Activated CD4-positive, alpha-beta T cell treated with anti-CD3 and anti-CD28 coated beads, Interleukin-2, amount 10 ng/mL, durations not matched to agents 24 days and 14 days (primary cell): ENCODE results near the gene TBC1D9. TPM values are rescaled to one million over a fixed set of nuclear protein-coding genes. Genes with fewer than 3 reads are reported as not detected.
A peak's percentile ranks its signal among the peaks of the same experiment; 100 is the strongest.

Source experiments
- DNase-seq: peaks from one replicate; pipeline ENCODE4 v3.0.0; 2022
- H3K27ac Mint-ChIP-seq: one replicate; pipeline ENCODE4 v1.8.0; 2022; ENCODE audit warnings: mild to moderate bottlenecking, mixed read lengths
- H3K27me3 Mint-ChIP-seq: one replicate; pipeline ENCODE4 v1.8.0; 2022; ENCODE audit warnings: mixed read lengths
- H3K36me3 Mint-ChIP-seq: one replicate; pipeline ENCODE4 v1.8.0; 2022; ENCODE audit warnings: low read depth, mild to moderate bottlenecking, mixed read lengths
- H3K4me1 Mint-ChIP-seq: one replicate; pipeline ENCODE4 v1.8.0; 2021; ENCODE audit warnings: mixed read lengths
- H3K4me3 Mint-ChIP-seq: one replicate; pipeline ENCODE4 v1.8.0; 2022; ENCODE audit warnings: mild to moderate bottlenecking, moderate library complexity, mixed read lengths
- H3K9me3 Mint-ChIP-seq: one replicate; pipeline ENCODE4 v1.8.0; 2021; ENCODE audit warnings: mixed read lengths
- intact Hi-C: fragments of 100-400 bp; cut with micrococcal nuclease; formaldehyde crosslinking; loops from one replicate; pipeline ENCODE4 v1.15.1; 2023
- total RNA-seq: library from RNA; stranded (reverse); gene quantifications from 2 replicates; pipeline ENCODE4 v1.2.3, GENCODE V29; 2022

Gene TBC1D9
- total RNA-seq, 1 donor from 2014 or later: not detected

DNA sequence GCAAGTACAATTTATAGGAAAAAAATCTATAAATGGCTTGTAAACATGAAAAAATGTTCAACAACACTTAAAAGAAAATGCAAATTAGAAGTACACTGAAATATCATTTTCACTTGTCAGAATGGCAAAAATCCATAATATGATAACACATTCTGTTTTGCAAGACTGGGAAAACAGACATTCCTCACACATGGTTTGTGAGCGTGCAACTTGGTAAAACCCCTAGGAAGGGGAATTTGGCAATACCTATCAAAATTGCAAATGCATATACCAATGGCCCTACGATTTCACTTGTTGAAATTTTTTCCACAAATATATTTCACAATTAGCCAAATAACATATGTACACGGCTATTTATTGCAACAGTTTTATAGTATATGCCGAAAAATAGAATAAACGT, 31.4 kb downstream of the TBC1D9 start:
- Mint-ChIP-seq H3K4me3 (no peak overlapping the region), H3K27ac (no peak overlapping the region), H3K4me1 (peaks cover 4% of the 10 kb centered on the region), H3K27me3 (no peaks in the 10 kb centered on the region), H3K9me3 (no peaks in the 10 kb centered on the region), H3K36me3 (no peaks in the 10 kb centered on the region)
- DNase-seq: no peak
- intact Hi-C loops: no loop called here

DNA sequence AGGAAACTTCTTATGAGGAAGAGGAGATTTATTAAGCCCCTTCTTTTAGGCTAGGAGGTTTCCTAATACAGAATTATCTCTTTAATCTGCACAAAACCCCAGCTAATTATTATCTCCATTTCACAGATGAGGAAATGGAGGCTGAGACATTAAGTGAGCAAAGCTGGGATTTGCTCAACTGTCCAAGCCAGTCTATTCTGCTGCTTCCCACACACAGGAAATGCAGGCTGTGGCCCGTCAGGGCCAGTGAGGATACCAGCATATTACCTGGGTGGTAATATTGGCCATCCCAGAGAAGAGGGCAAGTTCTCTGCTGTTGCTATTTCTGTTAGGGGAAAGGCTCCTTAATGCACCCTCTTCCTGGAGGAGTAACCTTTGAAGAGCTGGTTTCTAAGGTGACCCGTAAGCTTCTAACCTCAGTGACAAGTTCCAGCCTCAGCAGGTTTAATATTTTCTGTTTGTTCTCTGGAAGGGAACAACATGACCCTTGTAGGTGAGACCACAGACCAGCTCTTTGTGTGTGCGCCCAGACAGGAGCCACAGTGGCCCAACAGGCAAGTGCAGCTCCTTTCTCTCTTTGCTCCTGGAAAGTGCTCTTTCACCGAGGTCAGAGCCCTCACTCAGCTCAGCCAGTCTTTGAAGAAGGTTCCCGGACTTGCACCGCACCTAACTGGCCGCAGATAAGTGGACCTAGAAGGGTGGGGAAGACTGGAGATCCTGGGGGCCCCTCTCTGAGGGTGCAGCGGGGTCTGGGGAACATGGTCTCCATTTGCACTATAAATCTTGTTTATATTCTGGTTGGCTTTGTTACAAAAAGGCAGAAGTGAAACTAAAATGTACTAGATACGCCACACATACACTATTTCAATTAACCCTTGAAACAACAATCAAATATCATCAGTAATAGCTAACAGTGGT, 35.5 kb downstream of the TBC1D9 start:
- Mint-ChIP-seq H3K27me3 (peaks cover 1% of the 10 kb centered on the region), H3K36me3 (no peaks in the 10 kb centered on the region), H3K27ac (no peak overlapping the region), H3K9me3 (no peaks in the 10 kb centered on the region), H3K4me1 (peaks cover 5% of the 10 kb centered on the region), H3K4me3 (peak overlapping the region; percentile 67)
- intact Hi-C loops: no loop called here
- DNase-seq: peak; percentile 57

DNA sequence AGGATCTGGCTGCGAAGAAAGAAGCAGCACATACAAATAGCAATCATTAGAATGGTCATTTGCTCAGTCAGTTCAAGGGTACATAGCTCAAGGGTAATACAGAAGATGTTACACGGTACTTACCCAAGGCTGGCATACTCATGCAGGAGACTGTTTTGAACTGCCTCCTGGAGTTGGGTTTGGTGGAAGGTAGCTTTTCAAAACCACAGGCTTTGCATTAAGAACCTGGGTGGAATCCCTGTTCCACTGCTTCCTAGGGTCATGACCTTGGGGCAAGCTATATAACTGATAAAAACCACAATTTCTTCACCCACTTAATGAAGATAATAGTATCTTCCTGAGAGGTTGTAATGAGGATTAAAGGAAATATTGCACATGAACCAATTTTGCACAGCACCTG, 36.5 kb downstream of the TBC1D9 start:
- Mint-ChIP-seq H3K4me3 (no peak overlapping the region), H3K36me3 (no peaks in the 10 kb centered on the region), H3K27me3 (peaks cover 1% of the 10 kb centered on the region), H3K9me3 (no peaks in the 10 kb centered on the region), H3K4me1 (peaks cover 5% of the 10 kb centered on the region), H3K27ac (no peak overlapping the region)
- no peak for DNase-seq
- intact Hi-C loops: no loop called here

DNA sequence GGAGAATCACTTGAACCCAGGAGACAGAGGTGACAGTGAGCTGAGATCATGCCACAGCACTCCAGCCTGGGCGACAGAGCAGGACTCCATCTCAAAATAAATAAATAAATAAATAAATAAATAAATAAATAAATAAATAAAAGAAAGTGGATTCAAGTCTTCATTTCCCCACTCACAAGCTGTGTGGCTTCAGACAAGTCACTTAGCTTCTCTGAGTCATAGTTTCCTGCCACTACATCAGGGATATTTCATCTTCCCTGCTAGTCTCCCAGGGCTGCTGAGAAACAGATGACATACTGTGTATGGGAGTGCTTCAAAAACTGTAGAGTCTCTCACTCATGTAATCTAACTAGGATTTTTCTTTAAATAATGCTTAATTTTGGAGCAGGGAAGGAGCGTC, 37.2 kb downstream of the TBC1D9 start:
- no peak for DNase-seq
- intact Hi-C loops: no loop called here
- H3K36me3 Mint-ChIP-seq: no peaks in the 10 kb centered on the region
- peaks cover 5% of the 10 kb centered on the region for H3K4me1 Mint-ChIP-seq
- no peak overlapping the region for H3K4me3 Mint-ChIP-seq
- H3K27ac Mint-ChIP-seq: no peak overlapping the region
- no peaks in the 10 kb centered on the region for H3K9me3 Mint-ChIP-seq
- H3K27me3 Mint-ChIP-seq: peaks cover 1% of the 10 kb centered on the region

DNA sequence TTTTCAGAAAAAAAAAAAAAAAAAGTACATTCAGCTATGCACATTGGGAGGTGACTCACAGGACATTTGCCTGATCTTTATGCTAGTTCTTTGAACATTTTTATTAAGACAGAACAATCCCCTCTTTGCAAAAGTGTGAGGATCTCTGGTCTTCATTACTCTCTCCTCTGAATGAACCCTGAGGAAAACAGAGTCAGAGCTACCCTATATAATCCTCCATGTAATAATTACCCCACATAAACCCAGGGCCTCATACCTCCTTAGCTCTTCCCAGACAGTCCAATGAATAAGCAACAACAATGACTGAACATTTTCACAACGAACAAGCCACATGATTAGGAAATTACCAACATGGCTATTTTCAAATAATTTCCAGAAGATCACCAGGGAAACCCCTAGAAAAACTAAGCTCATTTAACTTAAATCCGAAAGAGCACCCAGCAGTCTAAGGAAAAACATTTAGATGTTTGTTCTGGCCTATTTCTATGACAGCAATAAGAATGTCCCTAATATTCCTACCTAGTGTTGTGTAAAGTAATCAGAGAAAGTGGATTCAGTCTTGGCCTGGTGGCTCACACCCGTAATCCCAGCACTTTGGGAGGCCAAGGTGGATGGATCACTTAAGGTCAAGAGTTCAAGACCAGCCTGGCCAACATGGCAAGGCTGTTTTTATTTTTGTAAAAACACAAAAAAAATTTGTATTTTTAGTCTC, 37.8 kb downstream of the TBC1D9 start:
- H3K9me3 Mint-ChIP-seq: no peaks in the 10 kb centered on the region
- peaks cover 5% of the 10 kb centered on the region for H3K4me1 Mint-ChIP-seq
- H3K36me3 Mint-ChIP-seq: no peaks in the 10 kb centered on the region
- peaks cover 1% of the 10 kb centered on the region for H3K27me3 Mint-ChIP-seq
- intact Hi-C loops: no loop called here
- no peak for DNase-seq
- H3K4me3 Mint-ChIP-seq: no peak overlapping the region
- H3K27ac Mint-ChIP-seq: no peak overlapping the region

DNA sequence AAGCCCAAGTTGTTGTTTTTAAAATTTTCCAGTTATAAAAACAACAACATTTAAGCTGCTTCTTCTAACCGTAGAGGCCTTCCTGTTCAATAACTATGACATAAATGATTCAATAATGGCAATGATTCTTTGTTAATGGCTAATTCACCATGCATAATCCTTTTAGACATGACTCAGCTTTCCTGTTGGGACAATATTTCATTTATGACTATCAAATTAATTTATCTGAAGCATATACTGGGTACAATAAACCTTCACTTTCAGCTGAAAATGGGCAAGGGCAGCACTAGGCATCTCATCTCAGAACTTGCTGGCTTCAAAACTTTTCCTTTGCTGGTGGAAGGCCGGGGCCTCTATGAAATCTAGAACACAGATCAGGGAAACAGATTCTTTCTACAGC, 38.9 kb downstream of the TBC1D9 start:
- Mint-ChIP-seq H3K9me3 (no peaks in the 10 kb centered on the region), H3K36me3 (no peaks in the 10 kb centered on the region), H3K4me3 (no peak overlapping the region), H3K4me1 (peaks cover 5% of the 10 kb centered on the region), H3K27ac (no peak overlapping the region), H3K27me3 (peaks cover 1% of the 10 kb centered on the region)
- intact Hi-C loops: no loop called here
- DNase-seq: no peak

- Mint-ChIP-seq H3K4me1 (peaks cover 2% of the 10 kb centered on the region), H3K4me3 (no peak overlapping the region), H3K9me3 (no peaks in the 10 kb centered on the region), H3K27me3 (peaks cover 1% of the 10 kb centered on the region), H3K36me3 (no peaks in the 10 kb centered on the region), H3K27ac (no peak overlapping the region)
- no peak for DNase-seq
- intact Hi-C loops: no loop called here
These were observed 41.1 kb downstream of the TBC1D9 start for GRCh38 chr4:140715119-140715518.

- H3K9me3 Mint-ChIP-seq: no peaks in the 10 kb centered on the region
- intact Hi-C loops: no loop called here
These were observed 44.3 kb downstream of the TBC1D9 start for GRCh38 chr4:140711910-140712309.

DNA sequence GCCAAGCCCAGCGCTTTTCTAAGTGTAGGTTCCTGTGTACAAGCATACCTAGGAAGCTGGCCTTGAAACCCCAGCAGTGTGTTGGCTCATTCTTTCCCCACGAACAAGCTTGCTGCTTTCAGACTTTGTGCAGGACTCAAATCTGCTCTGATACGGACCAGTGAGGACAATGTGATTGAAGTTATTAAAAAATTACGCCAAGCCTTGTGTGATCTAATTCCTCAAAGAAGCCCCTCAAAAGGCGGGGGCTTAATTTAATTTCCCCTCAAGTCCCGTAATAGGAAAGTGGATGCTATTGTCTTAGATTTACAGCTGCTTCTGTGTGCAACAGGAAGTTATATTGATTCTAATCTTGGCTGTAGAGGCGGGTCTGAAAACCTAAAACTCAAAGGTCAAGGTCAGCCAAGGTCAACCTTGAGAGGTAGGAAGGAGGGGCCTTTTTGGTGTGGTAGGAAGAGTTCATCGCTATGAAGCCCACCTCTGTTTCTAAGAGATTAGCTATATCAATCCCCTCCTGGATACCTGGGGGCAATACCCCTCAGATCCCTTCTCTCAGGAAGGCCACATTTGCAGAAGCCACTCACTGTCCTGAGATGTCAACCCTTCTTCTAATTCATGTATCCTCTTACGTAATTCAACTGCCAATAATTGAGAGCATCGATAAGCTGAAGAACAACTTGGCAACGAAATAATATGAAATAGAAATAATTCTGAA, 45.1 kb downstream of the TBC1D9 start:
- Mint-ChIP-seq H3K9me3 (no peaks in the 10 kb centered on the region), H3K36me3 (no peaks in the 10 kb centered on the region), H3K4me1 (no peaks in the 10 kb centered on the region), H3K27me3 (peaks cover 13% of the 10 kb centered on the region), H3K27ac (no peak overlapping the region), H3K4me3 (no peak overlapping the region)
- DNase-seq: no peak
- intact Hi-C loops: no loop called here

More at GRCh38 chr4:140711910-140712309, 44.3 kb downstream of the TBC1D9 start:
- Mint-ChIP-seq H3K36me3 (no peaks in the 10 kb centered on the region), H3K27me3 (peaks cover 13% of the 10 kb centered on the region), H3K27ac (no peak overlapping the region), H3K4me3 (no peak overlapping the region), H3K4me1 (no peaks in the 10 kb centered on the region)
- DNase-seq: no peak

- no peaks in the 10 kb centered on the region for H3K9me3 Mint-ChIP-seq
These were observed 48.9 kb downstream of the TBC1D9 start for GRCh38 chr4:140707325-140707724.

DNA sequence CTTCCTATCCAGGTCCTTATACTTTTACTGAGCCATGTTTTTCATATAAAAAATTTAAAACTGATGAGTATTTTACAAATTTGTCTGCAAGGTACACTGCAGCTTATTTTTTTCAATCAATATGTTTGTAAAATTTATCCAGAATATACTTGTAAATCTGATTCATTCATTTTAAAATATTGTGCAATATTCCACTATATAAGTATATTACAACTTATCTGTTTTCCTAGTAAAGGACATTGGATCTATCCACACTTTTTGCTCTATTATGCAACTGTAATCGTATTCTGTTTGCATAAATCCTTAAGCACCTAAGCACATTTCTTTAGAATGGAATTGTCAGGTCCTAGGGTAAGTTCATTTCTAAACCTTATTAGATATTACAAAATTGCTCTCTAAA, 49.5 kb downstream of the TBC1D9 start:
- DNase-seq: no peak
- H3K27ac Mint-ChIP-seq: no peak overlapping the region
- H3K9me3 Mint-ChIP-seq: no peaks in the 10 kb centered on the region
- H3K36me3 Mint-ChIP-seq: no peaks in the 10 kb centered on the region
- intact Hi-C loops: no loop called here
- no peaks in the 10 kb centered on the region for H3K4me1 Mint-ChIP-seq
- peaks cover 11% of the 10 kb centered on the region for H3K27me3 Mint-ChIP-seq
- H3K4me3 Mint-ChIP-seq: no peak overlapping the region

More at GRCh38 chr4:140707325-140707724, 48.9 kb downstream of the TBC1D9 start:
- no peak overlapping the region for H3K4me3 Mint-ChIP-seq
- no peaks in the 10 kb centered on the region for H3K36me3 Mint-ChIP-seq
- intact Hi-C loops: no loop called here
- H3K27me3 Mint-ChIP-seq: peaks cover 11% of the 10 kb centered on the region
- no peak for DNase-seq
- no peaks in the 10 kb centered on the region for H3K4me1 Mint-ChIP-seq
- H3K27ac Mint-ChIP-seq: no peak overlapping the region

- H3K36me3 Mint-ChIP-seq: no peaks in the 10 kb centered on the region
- no peak overlapping the region for H3K4me3 Mint-ChIP-seq
- no peaks in the 10 kb centered on the region for H3K9me3 Mint-ChIP-seq
- intact Hi-C loops: no loop called here
- peaks cover 11% of the 10 kb centered on the region for H3K27me3 Mint-ChIP-seq
- no peak overlapping the region for H3K27ac Mint-ChIP-seq
- H3K4me1 Mint-ChIP-seq: no peaks in the 10 kb centered on the region
- no peak for DNase-seq
These were observed 49.9 kb downstream of the TBC1D9 start for GRCh38 chr4:140706276-140706625.

DNA sequence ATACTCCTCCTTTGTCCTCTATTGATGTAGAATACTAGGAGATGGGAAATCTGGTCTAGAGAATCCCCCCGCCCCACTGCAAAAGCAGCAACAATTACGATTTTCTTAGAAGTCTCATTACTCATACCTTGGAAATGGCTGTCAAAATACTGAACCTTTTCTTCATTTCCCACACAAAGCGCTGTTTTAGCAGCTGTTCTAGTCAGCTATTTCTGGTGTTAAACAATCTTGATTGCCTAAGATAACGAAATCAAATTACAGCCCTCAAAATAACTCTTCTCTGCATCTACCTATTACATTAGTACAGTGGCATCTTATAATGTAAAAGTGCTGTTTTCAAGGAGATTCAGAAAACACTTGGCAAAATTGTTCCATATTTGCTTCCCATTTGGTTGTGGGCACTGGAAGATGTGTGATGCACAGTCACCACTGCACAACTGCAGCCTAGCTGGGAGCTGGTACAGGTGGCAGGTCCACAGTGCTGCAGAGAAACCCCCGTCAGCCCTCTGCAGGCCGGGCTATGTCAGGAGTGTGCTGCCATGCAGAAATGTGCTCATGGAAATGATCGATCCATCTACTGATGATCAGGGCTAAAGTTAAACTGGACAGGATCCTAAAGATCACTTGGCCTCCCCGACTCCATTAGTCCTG, 50.4 kb downstream of the TBC1D9 start:
- H3K9me3 Mint-ChIP-seq: no peaks in the 10 kb centered on the region
- intact Hi-C loops: no loop called here

More for the DNA sequence above, 50.4 kb downstream of the TBC1D9 start:
- H3K36me3 Mint-ChIP-seq: no peaks in the 10 kb centered on the region
- peaks cover 11% of the 10 kb centered on the region for H3K27me3 Mint-ChIP-seq
- H3K27ac Mint-ChIP-seq: no peak overlapping the region
- H3K4me1 Mint-ChIP-seq: no peaks in the 10 kb centered on the region
- H3K4me3 Mint-ChIP-seq: no peak overlapping the region
- no peak for DNase-seq
